ENCODE measurements around the gene KLF11.

KLF11 gene

GRCh38 chr2:10043256-10043905 lies at the start of gene KLF11:
Gene KLF11 (plus strand): TSS chr2:10043550. CDS start chr2:10043717, 167 bp downstream.
- peaks cover 71% of the 10 kb centered on the region for H3K4me1 ChIP-seq (ENCODE audit: control insufficient read depth, insufficient read depth, low read length)
- H3K9ac ChIP-seq (ENCODE audit: low read length in 2 of 2) = peak within 1 kb of the TSS; percentile 76 to 91
- H3K9me3 ChIP-seq (ENCODE audit: control insufficient read depth in 2 of 2, low read length in 2 of 2) = no peaks in the 10 kb centered on the region
- H3K27me3 ChIP-seq (ENCODE audit: control insufficient read depth in 1 of 2, insufficient read depth in 2 of 2, low read length in 2 of 2) = no peaks in the 10 kb centered on the region
- peak within 1 kb of the TSS; percentile 64 to 80 for H3K4me3 ChIP-seq (ENCODE audit: low read length in 2 of 2)
- peak within 1 kb of the TSS; percentile 94 for H3K27ac ChIP-seq (ENCODE audit: low read length)
- H3K36me3 ChIP-seq (ENCODE audit: control insufficient read depth in 2 of 2, insufficient read depth in 2 of 2, low read length in 2 of 2) = peaks cover 7 to 18% of the 10 kb centered on the region in 2 donors

GRCh38 chr2:9994462-9994861 lies 48.9 kb upstream of the KLF11 start:
- Histone ChIP-seq H3K9ac (ENCODE audit: low read length in 2 of 2) (no peak overlapping the region), H3K9me3 (ENCODE audit: control insufficient read depth in 2 of 2, low read length in 2 of 2) (no peaks in the 10 kb centered on the region), H3K27me3 (ENCODE audit: control insufficient read depth in 1 of 2, insufficient read depth in 2 of 2, low read length in 2 of 2) (no peaks in the 10 kb centered on the region), H3K4me3 (ENCODE audit: low read length in 2 of 2) (no peak overlapping the region), H3K4me1 (ENCODE audit: control insufficient read depth, insufficient read depth, low read length) (peaks cover 5% of the 10 kb centered on the region), H3K36me3 (ENCODE audit: control insufficient read depth in 2 of 2, insufficient read depth in 2 of 2, low read length in 2 of 2) (no peaks in the 10 kb centered on the region), H3K27ac (ENCODE audit: low read length) (no peak overlapping the region)

DNA sequence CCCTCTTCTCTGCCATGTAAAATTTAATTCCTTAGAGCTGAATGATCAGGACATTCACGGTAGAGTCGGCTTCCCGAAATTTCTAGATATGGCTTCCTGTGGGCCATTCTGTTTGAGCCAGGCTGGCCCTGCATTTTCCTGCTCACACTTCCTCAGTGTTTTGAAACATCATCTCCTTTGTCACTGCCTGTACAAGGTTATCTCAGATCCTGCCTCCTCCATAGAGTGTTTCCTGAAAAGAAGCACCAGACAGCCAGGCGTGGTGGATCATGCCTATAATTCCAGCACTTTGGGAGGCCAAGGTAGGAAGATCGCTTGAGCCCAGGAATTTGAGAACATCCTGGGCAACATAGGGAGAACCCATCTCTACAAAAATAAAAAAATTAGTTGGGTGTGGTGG lies 48.3 kb upstream of the KLF11 start:
- Histone ChIP-seq H3K36me3 (ENCODE audit: control insufficient read depth in 2 of 2, insufficient read depth in 2 of 2, low read length in 2 of 2) (no peaks in the 10 kb centered on the region), H3K9ac (ENCODE audit: low read length in 2 of 2) (no peak overlapping the region), H3K4me3 (ENCODE audit: low read length in 2 of 2) (no peak overlapping the region), H3K27me3 (ENCODE audit: control insufficient read depth in 1 of 2, insufficient read depth in 2 of 2, low read length in 2 of 2) (no peaks in the 10 kb centered on the region), H3K9me3 (ENCODE audit: control insufficient read depth in 2 of 2, low read length in 2 of 2) (no peaks in the 10 kb centered on the region), H3K4me1 (ENCODE audit: control insufficient read depth, insufficient read depth, low read length) (peaks cover 5% of the 10 kb centered on the region), H3K27ac (ENCODE audit: low read length) (no peak overlapping the region)

DNA sequence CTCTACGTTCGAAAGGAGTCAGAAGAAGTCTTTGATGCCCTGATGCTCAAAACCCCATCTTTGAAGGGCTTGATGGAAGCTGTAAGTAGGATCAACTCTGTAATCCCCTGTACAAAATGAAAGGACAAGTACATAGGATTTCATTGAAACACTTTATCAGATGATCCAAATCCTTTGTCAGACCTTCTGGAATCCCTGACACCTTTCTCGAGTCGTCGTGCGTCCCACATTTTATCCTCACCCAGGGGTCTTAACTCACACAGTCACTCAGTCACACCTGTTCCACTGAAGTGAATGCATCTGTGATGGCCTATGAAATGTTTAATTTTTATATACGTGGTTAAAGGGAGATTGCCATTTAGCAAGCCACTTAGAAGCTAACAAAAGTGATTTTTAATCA lies 47.0 kb upstream of the KLF11 start:
- Histone ChIP-seq H3K9me3 (ENCODE audit: control insufficient read depth in 2 of 2, low read length in 2 of 2) (no peaks in the 10 kb centered on the region), H3K4me3 (ENCODE audit: low read length in 2 of 2) (no peak overlapping the region), H3K27me3 (ENCODE audit: control insufficient read depth in 1 of 2, insufficient read depth in 2 of 2, low read length in 2 of 2) (no peaks in the 10 kb centered on the region), H3K36me3 (ENCODE audit: control insufficient read depth in 2 of 2, insufficient read depth in 2 of 2, low read length in 2 of 2) (no peaks in the 10 kb centered on the region), H3K9ac (ENCODE audit: low read length in 2 of 2) (no peak overlapping the region), H3K4me1 (ENCODE audit: control insufficient read depth, insufficient read depth, low read length) (peaks cover 4% of the 10 kb centered on the region), H3K27ac (ENCODE audit: low read length) (no peak overlapping the region)

DNA sequence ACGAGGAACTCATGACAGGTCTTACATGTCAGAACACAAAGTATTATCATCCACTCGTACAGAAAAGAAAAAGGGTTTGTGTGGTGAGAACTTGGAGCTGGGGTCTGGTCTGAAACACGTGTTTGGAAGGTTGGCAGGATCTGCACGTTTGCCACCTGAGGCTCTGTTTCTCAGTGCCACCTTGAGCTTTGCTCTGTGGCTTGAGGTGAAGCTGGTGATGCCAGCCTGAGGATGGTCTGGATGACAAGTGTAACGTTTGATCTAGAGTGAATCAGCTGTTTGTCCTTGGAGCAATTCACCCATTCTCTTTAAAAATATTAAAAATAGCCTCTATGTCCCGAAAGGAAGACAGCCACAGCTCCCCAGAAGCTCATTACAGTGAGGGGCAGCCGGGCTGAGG lies 45.4 kb upstream of the KLF11 start:
- Histone ChIP-seq H3K4me3 (ENCODE audit: low read length in 2 of 2) (no peak overlapping the region), H3K27me3 (ENCODE audit: control insufficient read depth in 1 of 2, insufficient read depth in 2 of 2, low read length in 2 of 2) (no peaks in the 10 kb centered on the region), H3K36me3 (ENCODE audit: control insufficient read depth in 2 of 2, insufficient read depth in 2 of 2, low read length in 2 of 2) (no peaks in the 10 kb centered on the region), H3K27ac (ENCODE audit: low read length) (no peak overlapping the region), H3K4me1 (ENCODE audit: control insufficient read depth, insufficient read depth, low read length) (no peaks in the 10 kb centered on the region), H3K9me3 (ENCODE audit: control insufficient read depth in 2 of 2, low read length in 2 of 2) (no peaks in the 10 kb centered on the region), H3K9ac (ENCODE audit: low read length in 2 of 2) (no peak overlapping the region)

GRCh38 chr2:9998916-9999654 lies 44.3 kb upstream of the KLF11 start:
- Histone ChIP-seq H3K4me1 (ENCODE audit: control insufficient read depth, insufficient read depth, low read length) (no peaks in the 10 kb centered on the region), H3K27me3 (ENCODE audit: control insufficient read depth in 1 of 2, insufficient read depth in 2 of 2, low read length in 2 of 2) (no peaks in the 10 kb centered on the region)

GRCh38 chr2:9999693-10000092 lies 43.7 kb upstream of the KLF11 start:
- Histone ChIP-seq H3K27me3 (ENCODE audit: control insufficient read depth in 1 of 2, insufficient read depth in 2 of 2, low read length in 2 of 2) (no peaks in the 10 kb centered on the region), H3K27ac (ENCODE audit: low read length) (no peak overlapping the region), H3K9ac (ENCODE audit: low read length in 2 of 2) (no peak overlapping the region), H3K4me3 (ENCODE audit: low read length in 2 of 2) (no peak overlapping the region), H3K36me3 (ENCODE audit: control insufficient read depth in 2 of 2, insufficient read depth in 2 of 2, low read length in 2 of 2) (no peaks in the 10 kb centered on the region), H3K9me3 (ENCODE audit: control insufficient read depth in 2 of 2, low read length in 2 of 2) (no peaks in the 10 kb centered on the region), H3K4me1 (ENCODE audit: control insufficient read depth, insufficient read depth, low read length) (peaks cover 2% of the 10 kb centered on the region)

More at GRCh38 chr2:9998916-9999654, 44.3 kb upstream of the KLF11 start:
- Histone ChIP-seq H3K36me3 (ENCODE audit: control insufficient read depth in 2 of 2, insufficient read depth in 2 of 2, low read length in 2 of 2) (no peaks in the 10 kb centered on the region), H3K9me3 (ENCODE audit: control insufficient read depth in 2 of 2, low read length in 2 of 2) (no peaks in the 10 kb centered on the region), H3K9ac (ENCODE audit: low read length in 2 of 2) (no peak overlapping the region), H3K27ac (ENCODE audit: low read length) (no peak overlapping the region), H3K4me3 (ENCODE audit: low read length in 2 of 2) (no peak overlapping the region)

DNA sequence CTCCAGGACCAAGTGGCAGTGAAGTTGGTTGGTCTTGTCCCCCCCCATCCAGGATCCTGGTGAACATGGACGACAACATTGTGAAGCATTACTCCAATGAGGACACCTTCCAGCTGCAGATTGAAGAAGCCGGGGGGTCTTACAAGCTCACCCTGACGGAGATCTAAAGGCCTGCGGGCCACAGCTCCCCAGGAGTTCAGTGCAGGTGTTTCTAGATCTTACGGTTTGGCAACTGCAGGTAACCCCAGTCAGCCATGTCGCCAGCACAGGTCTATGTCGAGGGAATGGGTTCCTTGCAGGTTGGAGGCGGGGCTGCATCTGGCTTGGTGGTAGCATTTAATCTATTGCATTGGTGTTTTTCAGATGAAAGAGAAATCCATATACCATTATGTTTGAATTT lies 42.8 kb upstream of the KLF11 start:
- Histone ChIP-seq H3K9ac (ENCODE audit: low read length in 2 of 2) (no peak overlapping the region), H3K27ac (ENCODE audit: low read length) (no peak overlapping the region), H3K27me3 (ENCODE audit: control insufficient read depth in 1 of 2, insufficient read depth in 2 of 2, low read length in 2 of 2) (no peaks in the 10 kb centered on the region), H3K4me1 (ENCODE audit: control insufficient read depth, insufficient read depth, low read length) (peaks cover 2% of the 10 kb centered on the region), H3K4me3 (ENCODE audit: low read length in 2 of 2) (no peak overlapping the region), H3K36me3 (ENCODE audit: control insufficient read depth in 2 of 2, insufficient read depth in 2 of 2, low read length in 2 of 2) (no peaks in the 10 kb centered on the region), H3K9me3 (ENCODE audit: control insufficient read depth in 2 of 2, low read length in 2 of 2) (no peaks in the 10 kb centered on the region)

DNA sequence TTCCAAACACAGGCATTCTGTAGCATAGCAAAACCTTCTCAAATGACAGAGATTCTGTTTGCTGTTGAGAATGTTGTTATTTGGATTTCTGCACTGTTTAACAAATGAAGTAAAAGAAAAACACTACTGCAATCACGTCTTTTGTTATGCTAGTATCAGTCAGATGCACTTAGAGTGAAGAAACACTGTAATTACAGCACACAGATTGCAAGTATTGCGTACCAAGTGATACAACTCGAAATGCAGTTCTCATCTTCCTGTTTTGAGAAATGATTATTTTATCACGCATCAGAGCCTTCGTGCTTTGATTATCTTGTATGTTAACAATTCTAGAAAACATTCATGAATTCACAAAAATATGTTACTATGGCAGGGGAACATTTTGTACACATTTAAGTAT lies 41.8 kb upstream of the KLF11 start:
- H3K4me3 ChIP-seq (ENCODE audit: low read length in 2 of 2) = no peak overlapping the region
- no peaks in the 10 kb centered on the region for H3K36me3 ChIP-seq (ENCODE audit: control insufficient read depth in 2 of 2, insufficient read depth in 2 of 2, low read length in 2 of 2)
- H3K27me3 ChIP-seq (ENCODE audit: control insufficient read depth in 1 of 2, insufficient read depth in 2 of 2, low read length in 2 of 2) = no peaks in the 10 kb centered on the region
- no peak overlapping the region for H3K9ac ChIP-seq (ENCODE audit: low read length in 2 of 2)
- no peaks in the 10 kb centered on the region for H3K9me3 ChIP-seq (ENCODE audit: control insufficient read depth in 2 of 2, low read length in 2 of 2)
- peaks cover 3% of the 10 kb centered on the region for H3K4me1 ChIP-seq (ENCODE audit: control insufficient read depth, insufficient read depth, low read length)
- H3K27ac ChIP-seq (ENCODE audit: low read length) = no peak overlapping the region

DNA sequence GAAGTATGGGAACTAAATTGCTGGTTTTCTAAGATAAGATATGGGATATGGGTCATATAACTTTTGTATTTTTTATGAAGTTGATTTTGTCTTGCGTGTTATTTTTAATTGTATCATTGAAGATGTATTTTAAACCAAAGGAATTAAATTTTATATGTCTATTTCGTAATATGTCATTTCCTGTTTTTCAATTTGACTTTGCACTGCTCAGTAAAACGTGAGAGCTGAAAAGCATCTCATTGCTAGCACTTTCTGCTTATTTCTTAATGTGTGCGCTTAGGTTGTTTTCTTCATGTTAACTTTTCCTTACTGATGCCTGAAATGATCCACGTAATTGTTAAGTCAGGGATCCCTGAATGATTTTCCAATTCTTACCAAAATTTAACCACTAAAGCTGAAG lies 41.2 kb upstream of the KLF11 start:
- H3K9ac ChIP-seq (ENCODE audit: low read length in 2 of 2) = no peak overlapping the region
- H3K27ac ChIP-seq (ENCODE audit: low read length) = no peak overlapping the region
- peaks cover 8% of the 10 kb centered on the region for H3K4me1 ChIP-seq (ENCODE audit: control insufficient read depth, insufficient read depth, low read length)
- H3K27me3 ChIP-seq (ENCODE audit: control insufficient read depth in 1 of 2, insufficient read depth in 2 of 2, low read length in 2 of 2) = no peaks in the 10 kb centered on the region
- no peaks in the 10 kb centered on the region for H3K36me3 ChIP-seq (ENCODE audit: control insufficient read depth in 2 of 2, insufficient read depth in 2 of 2, low read length in 2 of 2)
- no peak overlapping the region for H3K4me3 ChIP-seq (ENCODE audit: low read length in 2 of 2)
- H3K9me3 ChIP-seq (ENCODE audit: control insufficient read depth in 2 of 2, low read length in 2 of 2) = no peaks in the 10 kb centered on the region

DNA sequence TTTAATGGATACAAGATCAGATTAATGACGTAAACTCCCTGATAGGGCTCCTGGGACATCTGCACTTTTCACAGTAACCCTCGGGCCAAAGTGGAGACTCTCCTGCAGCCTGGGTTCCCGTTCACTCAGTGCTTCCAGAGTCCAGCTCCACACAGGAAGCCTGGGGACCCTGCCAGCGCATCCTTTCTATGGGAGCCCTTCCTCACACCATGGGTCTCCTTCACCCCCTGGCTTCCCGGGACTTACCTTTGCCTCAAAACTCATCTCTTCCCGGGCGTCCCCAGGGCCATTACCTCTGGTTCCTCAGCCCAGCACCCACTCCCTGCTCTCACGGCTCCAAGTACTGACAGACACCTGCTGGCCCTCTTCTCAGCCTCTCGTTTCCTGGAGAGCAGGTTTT lies 40.7 kb upstream of the KLF11 start:
- H3K27me3 ChIP-seq (ENCODE audit: control insufficient read depth in 1 of 2, insufficient read depth in 2 of 2, low read length in 2 of 2) = no peaks in the 10 kb centered on the region

More for the DNA sequence above, 40.7 kb upstream of the KLF11 start:
- Histone ChIP-seq H3K4me1 (ENCODE audit: control insufficient read depth, insufficient read depth, low read length) (peaks cover 12% of the 10 kb centered on the region), H3K27ac (ENCODE audit: low read length) (no peak overlapping the region), H3K9me3 (ENCODE audit: control insufficient read depth in 2 of 2, low read length in 2 of 2) (no peaks in the 10 kb centered on the region), H3K36me3 (ENCODE audit: control insufficient read depth in 2 of 2, insufficient read depth in 2 of 2, low read length in 2 of 2) (no peaks in the 10 kb centered on the region), H3K9ac (ENCODE audit: low read length in 2 of 2) (no peak overlapping the region), H3K4me3 (ENCODE audit: low read length in 2 of 2) (no peak overlapping the region)

Data from stomach smooth muscle (tissue), 2 donors.